ENCODE results near the gene CORO1C.

CORO1C gene

DNA sequence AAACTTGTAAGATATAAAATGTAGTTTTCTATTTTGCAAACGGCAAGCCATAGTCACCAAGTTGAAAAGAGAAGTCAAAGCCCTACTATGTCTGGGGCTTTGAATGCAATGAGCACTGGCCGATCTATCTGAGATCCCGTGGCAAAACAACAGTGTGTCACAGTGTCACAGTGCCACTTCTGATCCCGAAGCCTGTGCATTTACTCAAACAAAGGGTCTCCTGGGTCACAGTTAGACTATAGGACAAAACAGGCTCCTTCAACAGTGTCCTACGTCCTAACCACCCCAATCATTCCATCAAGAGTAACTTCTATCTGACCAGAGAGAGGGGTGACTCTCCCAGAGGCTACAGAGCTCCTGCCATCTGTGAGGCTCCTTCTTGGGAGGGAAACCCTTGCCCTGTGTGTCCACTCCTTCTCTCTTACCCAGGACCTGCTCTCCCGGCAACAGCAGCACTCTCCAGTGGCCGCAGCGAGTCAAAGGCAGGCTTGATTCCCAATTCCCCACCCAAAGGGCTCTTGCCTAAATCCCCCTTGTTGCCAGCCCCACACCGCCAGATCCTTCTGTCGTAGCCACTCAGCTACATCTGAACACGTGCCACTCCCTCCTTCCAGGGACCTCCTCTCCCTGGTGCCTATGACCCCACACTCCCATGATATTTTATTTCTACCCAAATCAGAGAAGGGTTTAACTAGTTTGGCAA is 83.6 kb downstream of the CORO1C start:
- no peak for DNase-seq (ENCODE audit: low read depth)

DNA sequence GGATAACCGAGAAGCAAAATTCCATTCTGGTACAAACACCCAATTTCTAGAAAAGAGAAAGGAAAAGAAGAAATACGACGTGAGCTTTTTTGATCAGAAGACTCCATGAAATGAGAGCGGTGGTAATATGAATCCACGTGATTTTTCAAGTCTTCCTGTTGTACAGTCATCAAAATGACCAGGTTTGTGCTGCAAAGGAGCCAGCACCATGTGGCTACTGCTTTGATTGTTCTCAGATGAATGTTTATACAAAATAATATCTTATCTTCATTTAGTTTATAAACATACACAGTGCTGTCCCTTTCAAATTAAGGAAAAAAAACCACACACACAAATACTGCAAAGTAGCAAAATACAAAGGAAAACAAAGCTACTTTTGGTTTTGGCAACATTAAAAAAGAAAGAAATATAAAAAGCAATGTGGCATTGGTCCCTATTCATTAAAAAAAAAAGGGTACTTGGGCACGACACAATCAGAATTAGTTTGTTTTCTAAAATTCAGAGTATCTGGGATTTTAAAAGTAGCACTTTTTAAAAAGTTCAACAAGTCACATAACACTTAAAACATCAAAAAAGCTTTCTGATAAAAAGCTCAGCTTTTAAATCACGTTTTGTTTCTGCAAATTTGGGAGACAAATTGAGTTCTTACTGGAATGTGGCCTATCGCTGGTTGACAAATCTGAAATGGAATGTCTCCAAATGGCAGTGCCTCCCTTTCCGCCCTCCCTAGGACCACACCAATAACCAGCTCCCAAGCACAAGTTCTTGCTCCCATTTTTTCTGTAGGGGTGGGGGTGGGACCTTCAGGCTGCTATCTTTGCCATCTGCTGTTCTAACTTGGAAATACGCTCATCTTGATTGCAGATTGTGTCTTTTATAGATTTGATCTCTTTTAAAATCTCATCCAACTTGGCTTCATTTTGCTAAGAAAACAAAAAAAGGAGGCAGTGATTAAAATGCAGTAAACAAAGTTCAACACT is 84.4 kb downstream of the CORO1C start:
- no peak for DNase-seq (ENCODE audit: low read depth)

DNA sequence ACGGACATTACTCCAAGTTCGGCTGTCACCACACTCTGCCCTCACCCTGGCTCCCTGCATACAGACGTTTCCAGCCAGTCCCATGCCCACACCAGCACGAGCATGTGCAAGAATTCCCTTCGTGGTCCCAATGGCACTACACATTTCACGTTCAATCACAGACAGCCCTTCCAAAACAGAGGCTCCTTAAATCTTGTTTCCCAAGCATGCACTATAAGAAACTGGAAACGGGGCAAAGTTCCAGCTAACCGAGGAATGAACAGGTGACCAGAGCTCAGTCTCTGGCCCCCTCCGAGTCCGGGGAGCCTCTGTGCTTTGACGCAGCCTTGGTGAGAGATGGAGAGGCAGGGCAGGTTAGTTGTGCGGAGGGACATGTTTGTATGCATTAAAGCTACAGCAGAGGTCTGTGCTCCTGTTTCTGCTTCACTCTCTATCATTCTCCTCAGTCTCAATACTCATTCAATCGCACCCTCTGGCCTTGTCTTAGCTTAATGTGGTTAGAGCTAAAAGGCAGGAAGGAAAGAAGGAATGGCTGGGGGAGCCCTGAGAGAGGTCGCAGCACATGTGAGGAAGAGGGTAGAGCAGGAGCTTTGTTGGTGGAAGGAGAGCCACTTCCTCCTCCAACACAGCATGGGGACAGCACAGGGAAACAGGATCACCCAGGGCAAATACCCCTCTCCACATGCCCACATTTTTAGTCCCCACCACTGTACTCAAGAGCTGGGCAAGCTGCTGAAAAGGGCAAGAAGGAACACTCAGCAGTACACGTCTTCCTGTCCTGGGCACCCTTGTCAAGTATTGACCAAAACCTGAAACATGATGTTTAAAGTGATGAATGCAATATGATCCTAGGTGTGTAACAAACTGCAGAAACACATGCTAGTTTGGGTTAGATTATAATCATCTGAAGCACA is 85.4 kb downstream of the CORO1C start:
- DNase-seq (ENCODE audit: low read depth): no peak

DNA sequence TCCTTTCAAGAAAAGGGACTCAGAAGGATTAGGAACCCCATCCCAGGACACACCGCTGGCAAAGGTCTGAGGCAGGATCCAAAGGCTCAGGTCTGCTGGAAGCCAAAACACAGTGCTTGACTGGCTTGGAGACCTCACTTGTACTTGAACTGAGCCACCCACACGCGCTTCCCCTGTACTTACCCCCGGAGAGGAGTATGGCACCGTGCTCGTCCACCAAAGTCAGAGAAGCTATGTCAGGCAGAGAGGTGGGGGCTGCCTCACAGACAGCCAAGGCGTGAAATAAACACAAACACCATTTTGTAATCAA is 86.6 kb downstream of the CORO1C start:
- DNase-seq (ENCODE audit: low read depth): no peak

DNA sequence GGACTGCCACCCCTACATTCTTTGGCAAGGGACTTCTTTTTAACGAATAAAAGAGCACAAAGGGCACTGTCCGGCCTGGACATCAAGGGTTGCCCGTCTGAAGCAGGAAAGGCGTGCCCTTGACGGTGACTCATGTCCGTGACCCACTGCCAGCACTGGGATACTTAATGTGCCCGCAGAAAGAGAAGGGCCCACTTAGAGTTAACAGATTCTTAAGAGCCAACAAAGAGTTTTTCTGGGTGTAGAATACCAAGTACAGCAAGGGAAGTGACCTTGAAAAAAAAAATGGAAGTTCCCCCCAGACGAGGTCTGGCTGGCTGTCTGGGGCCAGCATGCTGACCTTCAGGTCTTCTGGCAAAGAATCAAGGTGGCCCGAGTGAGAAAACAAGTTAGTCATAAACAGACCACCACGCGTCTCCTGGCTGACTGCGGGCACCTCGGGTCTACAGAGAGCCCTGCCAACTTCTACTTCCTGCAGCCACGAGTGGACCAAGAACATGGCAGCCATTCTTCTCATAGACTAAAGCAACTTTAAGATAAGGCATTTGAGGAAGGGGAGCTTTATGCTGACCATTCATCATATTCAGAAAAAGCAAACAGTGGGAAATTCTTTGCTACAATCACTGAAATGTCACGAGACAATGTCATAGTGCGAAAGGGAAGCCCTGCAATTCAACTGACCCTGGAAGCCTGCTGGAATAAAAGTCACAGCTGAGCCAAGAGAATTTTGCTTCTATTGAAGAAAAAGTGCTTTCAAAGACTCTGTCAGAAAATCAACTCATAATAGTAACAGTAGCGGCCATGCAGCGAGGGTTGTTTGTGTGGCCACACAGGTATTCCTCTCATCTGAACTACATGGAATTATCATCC is 87.1 kb downstream of the CORO1C start:
- no peak for DNase-seq (ENCODE audit: low read depth)

DNA sequence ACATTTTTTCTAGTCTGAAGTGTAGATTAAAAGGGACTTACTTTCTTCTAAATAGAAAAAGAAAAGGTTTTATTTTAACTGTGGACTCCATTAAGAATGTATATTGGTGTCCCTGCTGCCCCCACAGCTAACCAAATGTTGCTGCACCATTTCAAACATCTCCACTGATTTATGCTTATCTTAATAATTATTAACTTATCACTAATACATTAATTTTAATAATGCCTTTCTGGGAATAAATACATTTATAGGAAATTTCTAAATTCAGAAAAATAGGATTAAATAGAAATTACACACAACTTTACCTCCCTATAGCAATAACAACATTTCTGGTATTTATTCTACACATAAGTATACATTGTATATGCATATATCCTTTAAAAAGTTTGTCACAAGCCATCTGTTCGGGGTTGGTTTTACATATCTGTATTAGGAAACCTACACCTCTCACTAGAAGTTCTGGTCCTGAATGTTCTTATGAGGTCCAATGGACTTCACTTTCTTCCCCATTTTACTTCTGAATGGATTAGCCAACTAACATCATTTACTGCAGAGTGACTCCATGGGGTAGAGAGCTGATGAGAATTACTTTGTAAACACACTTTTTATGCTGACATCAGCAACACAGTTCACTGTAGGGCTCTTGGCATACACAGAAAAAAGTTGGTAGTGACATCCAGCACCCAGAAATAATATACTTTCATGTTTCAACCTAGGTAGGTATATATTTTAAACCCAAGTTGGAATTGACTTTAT is 88.2 kb downstream of the CORO1C start:
- DNase-seq (ENCODE audit: low read depth): no peak

DNA sequence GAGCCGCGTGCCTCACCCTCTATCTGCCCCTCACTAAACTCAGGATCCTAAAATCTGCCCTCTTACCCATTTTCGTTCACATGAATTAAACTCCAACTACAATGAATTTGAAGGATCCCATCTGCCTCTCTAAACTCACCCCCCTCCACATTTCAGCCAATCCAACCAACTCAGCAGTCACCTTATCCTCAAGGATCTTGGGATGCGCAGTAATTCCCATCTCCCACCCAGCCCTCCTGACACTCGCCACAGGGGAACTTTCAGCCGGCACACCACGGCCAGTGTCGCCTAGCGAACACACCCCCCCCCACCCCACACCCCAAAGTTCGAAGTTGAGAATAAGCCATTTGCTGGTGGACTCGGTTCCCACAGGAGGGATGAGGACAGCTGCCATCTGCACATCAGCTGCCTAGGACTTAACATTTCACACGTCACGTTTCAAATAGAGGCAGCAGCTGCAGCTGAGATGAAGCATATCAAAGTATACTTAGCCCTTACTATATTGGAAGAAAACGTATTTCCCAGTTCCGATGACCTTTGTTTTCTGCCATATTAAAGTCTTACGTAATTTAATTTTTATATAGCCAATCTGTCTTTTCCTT is 88.9 kb downstream of the CORO1C start:
- DNase-seq (ENCODE audit: low read depth): no peak

DNA sequence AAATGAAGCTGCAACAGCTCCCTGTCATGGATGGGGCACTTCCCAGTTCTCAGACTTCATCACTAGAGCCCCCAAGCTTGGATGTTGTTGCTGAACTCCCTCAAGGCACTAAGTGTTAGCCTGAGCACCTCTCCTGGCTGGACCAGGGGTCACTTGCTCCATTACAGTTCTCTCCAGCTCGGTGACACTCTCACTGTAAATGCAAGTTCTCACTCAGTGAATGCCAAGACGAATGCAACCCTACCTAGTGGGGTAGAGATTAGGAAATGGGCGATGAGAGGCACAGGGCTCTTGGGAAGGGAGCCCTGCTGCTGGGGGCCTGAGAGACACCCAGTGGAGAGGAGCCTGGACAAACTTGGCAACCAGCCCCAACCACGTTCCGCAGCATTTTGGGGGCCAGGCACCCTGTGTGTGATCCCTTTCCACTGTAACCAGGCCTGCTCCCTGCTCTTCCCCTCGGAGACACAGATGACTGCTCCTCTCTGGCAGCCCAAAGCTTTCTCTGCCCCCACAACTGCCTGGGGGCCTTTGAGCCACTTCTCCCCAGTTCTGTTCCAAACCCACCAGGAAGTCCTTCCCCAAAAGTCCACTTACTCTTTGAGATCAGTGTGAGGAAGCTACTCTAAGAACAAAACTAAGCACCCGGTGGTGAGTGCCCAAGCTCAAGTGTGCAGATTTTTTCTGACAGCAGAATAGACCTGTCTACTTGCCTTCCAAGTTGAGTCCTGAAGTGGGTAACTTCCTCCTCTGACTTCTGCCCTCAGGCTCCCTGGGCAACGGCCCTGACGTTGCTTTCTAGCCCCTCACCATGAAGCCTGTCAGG is 89.7 kb downstream of the CORO1C start:
- DNase-seq (ENCODE audit: low read depth): no peak

DNA sequence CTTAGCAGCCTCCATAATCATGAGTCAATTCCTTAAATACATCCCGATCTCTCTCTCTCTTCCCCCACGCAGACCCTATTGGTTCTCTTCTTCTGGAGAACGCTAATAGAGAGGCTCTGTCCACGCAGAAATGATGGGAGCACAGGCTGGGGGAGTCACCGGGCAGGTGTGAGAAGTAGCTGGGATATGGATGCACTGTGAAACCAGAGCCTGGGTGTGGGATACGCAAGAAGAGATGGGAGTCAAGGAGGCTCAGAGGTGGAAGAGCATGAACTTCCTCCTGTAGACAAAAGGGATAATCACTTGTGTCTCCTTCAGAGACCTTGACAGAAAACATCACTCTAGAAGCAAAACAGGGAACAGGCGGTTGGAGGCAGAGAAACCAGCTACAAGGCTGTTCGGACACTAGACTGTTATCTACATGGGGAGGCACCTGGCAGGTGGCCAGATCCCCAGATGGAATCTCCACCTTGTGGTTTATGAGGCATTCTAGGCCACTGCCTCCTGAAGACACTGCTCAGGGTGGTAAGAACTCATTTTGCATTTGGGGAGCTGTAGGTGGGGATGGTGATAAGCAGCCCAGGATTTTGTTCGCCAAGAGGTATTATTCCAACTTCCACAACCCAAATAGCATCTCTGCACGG is 90.4 kb downstream of the CORO1C start:
- no peak for DNase-seq (ENCODE audit: low read depth)

DNA sequence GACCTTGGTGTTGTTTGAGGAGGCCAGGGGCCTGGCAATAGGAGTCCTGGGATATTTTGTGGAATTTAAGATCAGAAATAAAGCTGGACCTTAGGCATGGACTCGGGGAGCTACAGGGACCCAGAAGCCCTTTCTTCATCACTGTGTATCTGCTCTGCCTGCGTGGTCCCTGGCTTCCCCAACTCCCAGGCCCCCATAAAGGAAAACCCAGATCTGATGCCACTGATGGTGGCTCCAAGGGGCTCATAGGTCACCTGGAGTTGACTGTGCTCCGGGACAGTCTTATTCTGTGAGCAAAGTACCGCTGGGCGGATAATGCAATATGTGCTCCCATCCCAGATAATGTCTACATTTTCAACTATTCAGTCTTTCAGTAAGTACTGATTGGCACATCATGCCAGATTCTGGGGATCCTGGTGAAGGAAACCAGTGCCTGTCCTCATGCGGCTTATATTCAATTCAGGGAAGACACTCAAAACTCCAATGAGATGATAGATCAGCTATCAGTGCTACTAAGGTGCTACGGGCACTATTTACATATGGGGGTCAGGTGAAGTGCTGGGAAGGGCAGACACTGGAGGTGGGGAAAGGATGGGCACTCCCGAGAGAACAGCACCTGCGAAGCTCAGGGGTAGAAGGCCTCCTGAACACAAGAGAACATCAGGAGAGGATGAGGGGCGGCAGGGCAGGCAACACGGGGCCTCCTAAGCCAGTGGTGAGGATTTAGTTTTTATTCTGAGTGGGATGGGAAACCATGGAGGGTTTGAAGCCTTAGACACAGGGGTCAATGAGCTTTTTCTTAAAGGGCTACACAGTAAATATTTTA is 92.1 kb downstream of the CORO1C start:
- no peak for DNase-seq (ENCODE audit: low read depth)

DNA sequence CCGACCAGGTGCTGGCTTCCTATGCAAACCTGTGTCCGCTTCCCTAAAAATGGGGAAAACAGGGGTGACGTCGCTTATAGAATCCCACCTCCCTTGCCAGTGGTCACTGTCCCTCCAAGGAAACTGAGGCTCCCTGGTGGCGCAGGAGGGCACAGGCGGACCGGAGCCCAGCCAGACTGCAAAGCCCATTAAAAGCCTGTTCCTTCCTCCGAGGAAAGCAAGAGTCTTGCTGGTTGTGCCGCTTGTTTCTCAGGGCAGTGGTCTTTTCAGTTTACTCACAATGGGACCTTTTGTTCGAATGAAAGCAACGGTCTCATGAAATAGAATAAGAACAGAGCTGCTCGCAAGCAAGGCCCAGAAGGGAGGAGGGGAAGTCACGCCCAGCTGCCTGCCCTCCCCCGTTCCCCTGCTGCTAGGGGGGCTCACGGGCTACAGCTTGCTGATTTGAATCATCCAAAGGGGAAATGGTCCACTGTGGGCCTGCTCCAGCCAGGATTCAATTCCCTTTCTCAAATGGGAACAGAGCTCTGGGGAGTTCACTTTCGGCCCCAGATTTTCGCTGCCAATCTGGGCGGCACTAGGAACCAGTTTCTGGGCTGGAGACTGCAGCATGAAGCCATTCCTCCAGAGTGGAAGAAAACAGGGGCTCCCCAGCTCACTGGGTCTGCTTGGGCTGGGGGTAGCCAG is 93.0 kb downstream of the CORO1C start:
- no peak for DNase-seq (ENCODE audit: low read depth)

DNA sequence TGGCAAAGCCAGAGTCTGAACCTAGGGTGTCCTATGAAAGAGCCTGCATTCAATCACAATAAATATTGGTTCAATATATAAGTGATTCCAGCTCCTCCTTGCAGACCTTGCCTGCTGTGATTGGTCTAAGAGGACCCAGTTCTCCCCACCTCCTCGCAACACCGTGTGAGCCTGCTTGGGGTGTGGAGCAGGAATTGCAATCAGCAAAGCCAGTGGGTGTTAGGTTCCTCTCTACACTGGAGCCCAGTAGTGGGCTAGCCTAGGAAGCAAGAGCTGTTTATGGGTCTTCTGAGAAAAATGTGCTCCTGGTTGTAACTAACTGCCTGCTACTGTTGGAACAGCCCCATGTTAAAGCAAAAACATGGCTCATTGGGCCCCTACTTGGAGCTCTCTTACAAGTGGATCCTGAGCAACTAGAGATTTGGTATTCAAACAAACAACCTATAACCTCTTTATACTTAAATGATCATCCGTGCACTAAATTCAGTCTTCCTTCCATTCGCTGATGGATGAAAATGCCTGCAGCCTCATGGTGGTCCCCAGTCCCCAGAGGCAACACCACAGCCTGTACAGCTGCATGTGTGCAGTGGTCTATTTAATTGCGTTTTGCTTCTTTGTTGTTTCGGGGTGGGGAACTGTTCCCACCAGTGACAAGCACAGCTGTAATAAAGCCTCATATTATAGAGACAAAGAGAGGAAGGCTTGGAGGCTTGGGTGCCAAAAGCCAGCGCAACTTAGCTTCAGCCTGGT is 93.9 kb downstream of the CORO1C start:
- DNase-seq (ENCODE audit: low read depth): no peak

DNA sequence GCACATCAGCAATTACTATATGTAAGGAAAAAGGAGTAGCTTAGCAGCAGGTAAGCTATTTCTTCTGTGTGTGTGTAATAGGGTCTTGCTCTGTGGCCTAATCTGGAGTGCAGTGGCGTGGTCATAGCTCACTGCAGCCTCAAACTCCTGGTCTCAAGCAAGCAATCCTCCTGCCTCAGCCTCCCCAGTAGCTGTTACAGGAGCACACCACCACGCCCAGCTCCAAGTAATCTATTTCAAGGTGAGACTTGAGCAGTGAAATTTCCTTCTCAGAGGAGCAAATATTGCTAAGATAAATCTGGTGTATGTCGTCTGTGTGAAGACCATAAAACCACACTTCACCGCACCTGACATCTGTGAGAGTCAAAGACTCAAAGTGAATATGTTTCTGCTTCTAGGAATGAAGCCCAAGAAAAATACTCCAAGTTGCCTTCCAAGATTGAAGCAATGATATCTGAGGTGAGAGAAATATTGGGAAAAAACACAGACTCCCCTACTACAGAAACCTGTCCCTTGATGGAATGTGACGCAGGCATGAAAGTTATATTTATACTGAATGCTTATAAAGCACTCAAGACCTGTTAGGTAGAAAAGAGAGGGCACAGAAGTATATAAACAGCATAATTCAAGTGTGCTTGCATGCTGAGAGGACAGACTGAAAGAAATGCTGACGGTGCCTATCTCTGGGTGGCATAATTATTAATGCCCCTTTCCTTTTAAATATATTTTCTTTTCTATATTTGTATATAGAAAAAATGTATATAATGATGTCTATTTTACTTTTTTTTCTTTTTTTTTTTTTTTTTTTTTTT is 95.1 kb downstream of the CORO1C start:
- DNase-seq (ENCODE audit: low read depth): no peak

DNA sequence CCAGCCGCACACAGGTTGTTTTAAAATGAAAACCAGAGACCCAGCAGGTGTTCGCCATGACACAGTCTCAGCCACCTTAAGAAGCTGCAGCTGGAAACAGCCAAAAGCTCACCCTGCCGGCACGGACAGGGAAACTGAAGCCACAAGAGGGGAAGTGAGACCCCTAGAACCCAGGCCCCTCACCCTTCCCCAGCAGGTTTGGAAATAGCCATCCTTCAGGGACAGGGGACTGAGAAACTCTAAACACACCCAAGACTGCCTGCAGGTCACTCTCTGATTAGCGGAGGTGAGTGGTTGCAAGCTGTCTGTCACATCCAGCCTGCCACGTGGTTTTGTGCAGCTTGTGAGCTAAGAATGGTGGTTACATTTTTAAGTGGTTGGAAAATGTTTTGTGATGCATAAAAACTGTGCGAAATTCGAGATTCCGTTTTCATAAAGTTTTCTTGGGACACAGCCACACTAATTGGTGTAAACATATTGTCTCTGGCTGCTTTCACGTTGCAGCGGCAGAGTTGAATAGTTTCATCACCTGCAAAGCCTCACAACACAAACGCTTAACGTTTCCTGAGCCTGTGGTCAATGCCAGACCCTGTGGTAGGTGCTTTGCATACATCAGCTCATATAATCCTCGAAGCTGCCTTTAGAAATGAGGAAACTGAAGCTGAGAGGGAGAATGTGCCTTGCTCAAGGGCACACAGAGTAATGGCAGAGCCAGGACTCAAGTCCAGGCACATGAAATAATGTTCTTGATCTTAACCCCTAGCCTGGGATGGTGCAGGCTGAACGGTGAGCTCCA is 95.9 kb downstream of the CORO1C start:
- no peak for DNase-seq (ENCODE audit: low read depth)

DNA sequence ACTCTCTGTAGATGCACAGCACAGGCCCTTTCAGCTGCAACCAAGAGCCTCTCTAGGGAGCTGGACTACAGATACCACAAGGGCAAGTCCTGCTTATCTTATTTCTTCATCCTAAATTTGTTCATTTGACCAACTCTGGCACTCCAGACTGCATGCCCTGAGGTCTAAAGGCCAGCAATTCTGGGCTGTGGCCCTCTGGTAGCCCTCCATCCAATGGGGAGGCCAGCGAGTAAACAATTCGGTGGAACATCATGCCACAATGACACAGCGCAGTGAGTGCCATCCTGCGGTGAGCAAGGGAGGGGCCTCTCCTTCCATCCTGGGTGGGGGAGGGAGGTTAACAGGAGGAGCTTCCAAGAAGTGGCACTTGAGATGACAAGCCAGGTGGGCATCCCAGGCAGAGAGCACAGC is 97.0 kb downstream of the CORO1C start:
- DNase-seq (ENCODE audit: low read depth): no peak
